Neural cell (in vitro differentiated cells): ENCODE data around the gene APAF1.

Source experiments
- SMC3 ChIP-seq: fragments of 450-650 bp; conservative IDR thresholded peaks from 2 replicates; pipeline ENCODE4 v1.6.1; 2014; ENCODE audit warnings: antibody characterized with exemption, mild to moderate bottlenecking, moderate library complexity; ENCODE audit not compliant: poor library complexity
- TF ChIP-seq, protein P1 (sequence below): fragments of 450-650 bp; IDR thresholded peaks from 2 replicates; pipeline ENCODE4 v1.5.1; 2014; ENCODE audit warnings: antibody characterized with exemption, mild to moderate bottlenecking, moderate library complexity; ENCODE audit not compliant: poor library complexity, severe bottlenecking
- TF ChIP-seq, protein P2 (sequence below): IDR thresholded peaks from 2 replicates; pipeline ENCODE4 v1.6.1; 2012; ENCODE audit warnings: borderline replicate concordance

DNA sequence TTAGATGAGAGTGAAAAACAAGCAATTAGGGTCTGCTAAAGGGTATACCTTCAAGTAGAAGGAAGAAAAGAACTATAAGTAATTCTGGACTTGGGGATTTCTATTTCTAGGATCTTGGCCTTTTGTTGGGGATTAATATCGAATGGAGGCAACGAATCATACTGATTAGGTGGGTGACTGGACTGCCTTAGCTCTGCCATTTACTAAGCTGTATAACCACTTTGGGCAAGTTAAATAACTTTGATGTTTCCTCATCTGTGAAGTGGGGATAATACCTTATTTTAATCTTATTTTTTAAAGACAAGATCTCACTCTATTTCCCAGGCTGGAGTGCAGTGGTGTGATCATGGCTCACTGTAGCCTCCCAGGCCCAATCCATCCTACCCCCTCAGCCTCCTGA lies 7.1 kb upstream of the APAF1 start:
- TF ChIP-seq, protein P1, sequence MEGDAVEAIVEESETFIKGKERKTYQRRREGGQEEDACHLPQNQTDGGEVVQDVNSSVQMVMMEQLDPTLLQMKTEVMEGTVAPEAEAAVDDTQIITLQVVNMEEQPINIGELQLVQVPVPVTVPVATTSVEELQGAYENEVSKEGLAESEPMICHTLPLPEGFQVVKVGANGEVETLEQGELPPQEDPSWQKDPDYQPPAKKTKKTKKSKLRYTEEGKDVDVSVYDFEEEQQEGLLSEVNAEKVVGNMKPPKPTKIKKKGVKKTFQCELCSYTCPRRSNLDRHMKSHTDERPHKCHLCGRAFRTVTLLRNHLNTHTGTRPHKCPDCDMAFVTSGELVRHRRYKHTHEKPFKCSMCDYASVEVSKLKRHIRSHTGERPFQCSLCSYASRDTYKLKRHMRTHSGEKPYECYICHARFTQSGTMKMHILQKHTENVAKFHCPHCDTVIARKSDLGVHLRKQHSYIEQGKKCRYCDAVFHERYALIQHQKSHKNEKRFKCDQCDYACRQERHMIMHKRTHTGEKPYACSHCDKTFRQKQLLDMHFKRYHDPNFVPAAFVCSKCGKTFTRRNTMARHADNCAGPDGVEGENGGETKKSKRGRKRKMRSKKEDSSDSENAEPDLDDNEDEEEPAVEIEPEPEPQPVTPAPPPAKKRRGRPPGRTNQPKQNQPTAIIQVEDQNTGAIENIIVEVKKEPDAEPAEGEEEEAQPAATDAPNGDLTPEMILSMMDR: no peak
- TF ChIP-seq, protein P2, sequence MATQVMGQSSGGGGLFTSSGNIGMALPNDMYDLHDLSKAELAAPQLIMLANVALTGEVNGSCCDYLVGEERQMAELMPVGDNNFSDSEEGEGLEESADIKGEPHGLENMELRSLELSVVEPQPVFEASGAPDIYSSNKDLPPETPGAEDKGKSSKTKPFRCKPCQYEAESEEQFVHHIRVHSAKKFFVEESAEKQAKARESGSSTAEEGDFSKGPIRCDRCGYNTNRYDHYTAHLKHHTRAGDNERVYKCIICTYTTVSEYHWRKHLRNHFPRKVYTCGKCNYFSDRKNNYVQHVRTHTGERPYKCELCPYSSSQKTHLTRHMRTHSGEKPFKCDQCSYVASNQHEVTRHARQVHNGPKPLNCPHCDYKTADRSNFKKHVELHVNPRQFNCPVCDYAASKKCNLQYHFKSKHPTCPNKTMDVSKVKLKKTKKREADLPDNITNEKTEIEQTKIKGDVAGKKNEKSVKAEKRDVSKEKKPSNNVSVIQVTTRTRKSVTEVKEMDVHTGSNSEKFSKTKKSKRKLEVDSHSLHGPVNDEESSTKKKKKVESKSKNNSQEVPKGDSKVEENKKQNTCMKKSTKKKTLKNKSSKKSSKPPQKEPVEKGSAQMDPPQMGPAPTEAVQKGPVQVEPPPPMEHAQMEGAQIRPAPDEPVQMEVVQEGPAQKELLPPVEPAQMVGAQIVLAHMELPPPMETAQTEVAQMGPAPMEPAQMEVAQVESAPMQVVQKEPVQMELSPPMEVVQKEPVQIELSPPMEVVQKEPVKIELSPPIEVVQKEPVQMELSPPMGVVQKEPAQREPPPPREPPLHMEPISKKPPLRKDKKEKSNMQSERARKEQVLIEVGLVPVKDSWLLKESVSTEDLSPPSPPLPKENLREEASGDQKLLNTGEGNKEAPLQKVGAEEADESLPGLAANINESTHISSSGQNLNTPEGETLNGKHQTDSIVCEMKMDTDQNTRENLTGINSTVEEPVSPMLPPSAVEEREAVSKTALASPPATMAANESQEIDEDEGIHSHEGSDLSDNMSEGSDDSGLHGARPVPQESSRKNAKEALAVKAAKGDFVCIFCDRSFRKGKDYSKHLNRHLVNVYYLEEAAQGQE: no peak
- no peak for TF ChIP-seq SMC3
